Islet of Langerhans (tissue), 1 donor: ENCODE data around the gene KCNJ6.
"Not testable (repeated sequence)": the region's sequence is repeated elsewhere in the genome, so short reads cannot be mapped to it uniquely, and the experiment has no call there.

Experiments used
- FAIRE-seq: peaks from one replicate; lab custom pipeline; 2011; peaks lifted over from hg19 to GRCh38; lab: Jason Lieb, UNC

Gene KCNJ6

DNA sequence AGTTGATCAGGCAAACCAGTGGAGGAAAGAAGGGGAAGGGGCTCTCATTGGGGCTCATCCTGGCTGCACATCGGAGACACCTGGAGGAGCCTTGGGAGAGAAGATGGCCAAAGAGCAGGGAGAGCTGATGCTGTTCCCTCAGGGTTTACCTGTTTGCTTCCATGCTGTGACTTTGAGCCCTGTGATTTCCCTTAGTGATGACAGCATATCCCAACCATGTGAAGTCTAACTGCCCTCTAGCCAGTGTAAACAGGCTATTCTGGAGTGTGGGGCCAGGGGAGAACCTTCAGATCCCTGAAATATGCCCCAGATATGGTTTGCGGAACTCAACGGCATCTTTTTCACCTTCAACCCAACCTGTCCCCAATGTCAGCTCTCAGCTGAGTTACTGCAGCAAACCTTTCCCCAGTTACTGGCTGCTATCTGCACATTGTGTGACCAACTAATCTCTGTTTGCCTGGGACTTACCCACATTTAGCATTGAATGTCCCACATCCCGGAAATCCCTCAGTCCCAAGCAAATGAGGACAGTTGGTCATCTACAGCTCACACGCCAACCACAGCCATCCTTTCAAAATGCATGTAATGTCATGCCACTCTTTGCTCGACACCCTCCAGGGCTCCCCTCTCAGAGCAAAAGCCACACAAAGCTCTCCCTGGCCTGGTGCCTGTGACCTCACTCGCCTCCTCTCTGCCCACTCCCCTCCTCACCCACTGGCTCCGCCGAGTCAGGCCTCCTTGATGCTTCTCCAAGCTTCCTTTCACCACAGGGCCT is 242.3 kb downstream of the KCNJ6 start:
- no peak for FAIRE-seq

DNA sequence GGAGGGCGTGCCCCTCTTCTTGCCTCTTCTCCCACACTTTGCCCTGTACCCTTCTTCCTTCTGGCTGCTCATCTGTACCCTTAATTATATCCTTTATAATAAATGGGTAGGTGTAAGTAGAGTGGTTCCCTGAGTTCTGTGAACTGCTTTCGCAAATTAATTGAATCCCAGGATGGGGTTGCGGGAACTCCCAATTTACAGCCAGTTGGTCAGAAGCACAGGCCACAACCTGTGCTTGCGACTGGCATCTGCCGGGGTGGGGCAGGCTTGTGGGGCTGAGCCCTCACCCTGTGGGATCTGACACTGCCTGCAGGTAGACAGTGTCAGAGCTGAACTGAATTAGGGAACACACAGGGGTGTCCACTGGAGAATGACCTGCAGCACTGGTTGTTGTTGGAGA is 244.9 kb downstream of the KCNJ6 start:
- no peak for FAIRE-seq

GRCh38 chr21:37670883-37671282 is 245.4 kb downstream of the KCNJ6 start:
- FAIRE-seq: no peak

- FAIRE-seq: no peak
Measured at GRCh38 chr21:37669249-37669648, 247.0 kb downstream of the KCNJ6 start.

DNA sequence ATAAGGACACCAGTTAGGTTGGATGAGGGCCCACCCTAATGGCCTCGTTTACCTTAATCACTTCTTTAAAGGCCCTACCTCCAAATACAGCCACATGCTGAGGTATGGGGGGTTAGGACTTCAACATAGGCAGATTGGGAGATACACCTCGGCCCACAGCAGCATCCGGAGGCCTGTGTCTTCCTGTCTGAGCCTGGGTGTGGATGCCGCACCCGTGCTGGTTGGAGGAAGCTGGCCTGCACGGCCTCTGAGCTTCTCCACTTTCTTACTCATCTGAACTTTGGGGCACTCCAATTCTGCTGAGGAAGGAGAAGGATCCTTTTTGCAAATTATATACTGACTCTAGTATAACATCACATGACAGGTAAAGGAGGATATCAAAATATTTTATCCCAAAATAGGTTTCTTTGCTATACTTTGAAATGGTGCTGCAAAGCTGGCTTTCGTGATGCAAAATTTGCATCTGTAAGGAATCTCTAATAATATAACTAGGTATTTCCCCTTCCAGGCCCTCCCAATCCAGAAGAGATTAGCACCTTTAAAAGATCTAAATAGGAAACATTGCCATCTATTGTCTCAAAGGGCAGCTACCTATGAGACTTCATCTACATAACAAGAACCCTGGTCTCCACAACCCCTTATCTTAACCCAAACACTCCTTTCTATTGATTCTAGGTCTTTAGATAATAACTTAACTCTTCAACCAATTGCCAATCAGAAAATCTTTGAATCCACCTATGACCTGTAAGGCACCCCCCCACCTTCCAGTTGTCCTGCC is 247.6 kb downstream of the KCNJ6 start:
- FAIRE-seq: no peak

GRCh38 chr21:37667380-37667779 is 248.9 kb downstream of the KCNJ6 start:
- FAIRE-seq: no peak

- no peak for FAIRE-seq
Measured at GRCh38 chr21:37665230-37666024, 250.8 kb downstream of the KCNJ6 start.

- not testable (repeated sequence) for FAIRE-seq
Measured at GRCh38 chr21:37662227-37662626, 254.0 kb downstream of the KCNJ6 start.

- FAIRE-seq: no peak
Measured at GRCh38 chr21:37660709-37661108, 255.5 kb downstream of the KCNJ6 start.

DNA sequence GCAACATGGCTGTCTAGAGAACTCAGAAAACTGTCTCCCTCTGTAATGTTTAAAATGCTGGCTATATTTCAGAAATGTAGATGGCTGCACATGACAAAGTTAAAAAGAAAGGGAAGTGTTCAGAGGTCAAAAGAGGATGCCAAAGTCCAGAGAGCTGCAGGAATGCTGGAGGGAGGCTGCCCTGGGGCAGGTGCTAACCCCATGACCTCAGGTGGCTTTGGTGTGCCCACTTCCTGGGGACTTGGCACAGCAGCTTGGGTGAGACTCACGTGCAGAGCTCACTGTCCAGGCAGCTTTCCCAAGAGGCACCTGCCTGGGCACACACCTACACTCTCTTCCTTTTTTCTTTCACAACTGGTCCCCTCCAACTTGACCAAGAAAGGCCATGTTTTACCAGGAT is 256.4 kb downstream of the KCNJ6 start:
- no peak for FAIRE-seq

GRCh38 chr21:37658817-37659458 is 257.3 kb downstream of the KCNJ6 start:
- no peak for FAIRE-seq

- no peak for FAIRE-seq
Measured at GRCh38 chr21:37658121-37658816, 258.0 kb downstream of the KCNJ6 start.

- no peak for FAIRE-seq
Measured at GRCh38 chr21:37656899-37657298, 259.4 kb downstream of the KCNJ6 start.

DNA sequence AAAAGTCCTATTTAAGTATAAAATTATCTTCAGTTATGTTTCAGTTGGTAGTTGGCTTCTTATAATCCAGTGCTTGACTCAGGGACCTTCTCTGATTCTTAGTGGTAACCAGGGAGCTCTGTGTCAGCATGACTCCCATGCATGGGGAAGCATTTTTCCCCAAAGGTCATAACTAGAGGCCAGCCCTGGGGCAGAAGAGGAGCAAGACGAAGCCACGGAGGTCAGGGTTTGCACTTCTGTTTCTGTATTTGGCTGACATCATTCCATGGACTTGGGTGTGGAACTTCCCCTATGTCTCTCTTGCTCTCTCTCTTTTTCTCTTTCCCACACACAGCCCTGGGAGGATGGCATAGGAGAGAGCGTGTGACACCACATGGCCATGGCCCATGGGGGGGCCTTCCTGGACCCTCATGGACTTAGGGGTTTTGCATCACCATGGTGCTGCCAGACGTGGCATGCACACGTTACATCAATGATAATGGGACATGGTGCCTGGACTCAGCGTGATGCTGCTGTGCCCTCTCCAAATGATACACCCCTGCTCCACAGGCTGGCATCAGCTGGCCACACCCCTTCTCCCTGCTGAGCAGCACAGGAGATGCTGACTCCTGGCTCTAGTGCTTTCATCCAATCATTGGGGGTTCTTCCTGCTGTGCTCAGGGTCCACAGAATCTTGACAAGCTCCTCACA is 260.5 kb downstream of the KCNJ6 start:
- FAIRE-seq: no peak

DNA sequence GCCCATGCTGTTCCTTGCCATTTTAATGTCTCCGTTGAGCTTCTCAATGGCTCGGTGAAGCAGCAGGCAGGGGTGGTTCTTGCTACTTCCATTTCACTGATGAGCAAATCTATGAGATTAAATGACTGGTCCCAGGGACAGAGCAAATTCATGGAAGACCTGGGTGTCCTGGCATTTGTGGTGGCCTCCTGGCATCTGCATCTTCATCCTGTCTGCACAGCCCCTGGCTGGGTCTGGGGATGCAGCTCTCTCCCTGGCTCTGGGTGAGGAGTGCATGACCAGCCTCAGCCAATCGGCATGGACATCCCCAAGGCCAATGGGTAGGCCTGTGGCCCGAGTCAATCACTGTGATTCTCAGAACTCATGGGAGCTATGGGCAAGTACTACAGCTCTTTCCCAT is 261.7 kb downstream of the KCNJ6 start:
- no peak for FAIRE-seq

DNA sequence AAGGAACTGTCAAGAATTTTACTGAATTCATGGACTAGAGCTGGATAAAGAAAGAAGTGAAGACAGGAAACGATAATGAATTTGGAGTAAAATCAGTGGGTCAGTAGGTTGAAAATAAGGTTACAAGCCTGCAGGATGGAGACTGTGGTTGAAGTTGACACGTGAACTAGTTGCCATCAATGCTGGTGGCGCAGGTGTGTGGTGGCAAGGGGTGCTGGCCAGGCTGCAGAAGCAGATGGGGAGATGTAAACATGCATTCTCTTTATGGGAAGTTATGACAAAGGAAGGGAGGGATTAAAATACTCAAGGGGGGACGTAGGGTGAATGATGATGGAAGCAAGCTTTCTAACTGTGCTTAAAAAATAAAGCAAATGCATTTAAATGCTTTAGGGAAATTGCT is 263.1 kb downstream of the KCNJ6 start:
- FAIRE-seq: no peak

DNA sequence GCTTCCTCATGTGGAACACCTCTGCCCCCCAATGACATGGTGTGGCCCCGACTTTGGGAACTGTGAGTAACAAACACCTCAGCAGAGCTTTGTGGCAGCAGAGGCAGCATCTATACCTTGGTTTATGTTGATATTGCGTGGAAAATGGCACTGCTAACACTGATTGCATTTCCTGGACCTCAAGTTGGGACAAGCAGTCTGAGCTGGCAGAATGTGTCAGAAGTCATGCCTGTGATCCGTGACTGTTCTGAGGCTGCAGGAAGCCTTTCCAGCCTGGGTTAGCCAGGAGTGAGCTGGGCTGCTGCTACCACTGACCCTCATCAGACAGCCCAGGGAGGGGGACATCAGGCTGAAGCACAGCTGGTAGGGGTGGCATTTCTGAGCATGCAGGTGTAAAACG is 268.5 kb downstream of the KCNJ6 start:
- no peak for FAIRE-seq

- not testable (repeated sequence) for FAIRE-seq
Measured at GRCh38 chr21:37646761-37647160, 269.5 kb downstream of the KCNJ6 start.

DNA sequence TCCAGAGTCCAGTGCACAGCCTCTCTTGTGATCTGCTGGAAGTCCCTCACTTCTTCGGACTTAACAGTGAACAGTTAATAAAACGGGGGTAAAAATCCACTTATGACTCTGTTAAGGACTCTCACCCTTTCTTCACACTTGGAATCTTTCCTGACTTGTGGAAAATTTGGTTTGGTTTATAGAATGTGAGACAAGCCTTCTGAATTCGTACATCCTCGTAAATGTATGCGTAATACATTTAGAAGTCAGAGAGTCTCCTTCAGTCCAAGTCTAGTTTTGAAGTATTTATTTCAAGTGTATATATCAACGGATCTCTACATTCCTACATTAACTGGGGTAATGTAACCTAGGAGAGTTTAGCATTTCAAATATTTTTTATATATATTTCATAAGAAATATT is 270.4 kb downstream of the KCNJ6 start:
- FAIRE-seq: no peak

DNA sequence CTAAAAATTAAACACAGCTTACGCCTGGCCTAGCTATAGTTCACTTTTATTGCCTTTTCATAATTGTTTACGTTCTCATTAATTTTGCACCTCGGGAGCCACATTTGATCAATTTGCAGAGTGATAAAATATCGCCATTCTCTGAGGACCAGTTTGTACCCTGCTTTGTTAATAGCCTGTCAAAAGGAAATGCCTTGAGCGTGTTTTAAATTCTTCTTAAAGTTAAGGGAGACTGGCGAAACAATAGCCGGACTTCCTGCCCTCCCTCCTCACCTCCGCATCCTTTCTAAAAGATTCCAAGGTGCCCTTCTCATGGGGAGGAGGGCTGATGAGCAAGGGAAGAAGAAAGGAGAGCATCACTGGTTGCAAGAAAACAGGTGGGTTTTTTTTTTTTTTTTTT is 271.6 kb downstream of the KCNJ6 start:
- FAIRE-seq: no peak

- not testable (repeated sequence) for FAIRE-seq
Measured at GRCh38 chr21:37643862-37644261, 272.4 kb downstream of the KCNJ6 start.
